Progenitor cell of endocrine pancreas (in vitro differentiated cells): Measurements from ENCODE around the gene CCNL1. TPM values are rescaled to one million over a fixed set of nuclear protein-coding genes. Genes with fewer than 3 reads are reported as not detected.

Experiments used
- DNase-seq: peaks from one replicate; pipeline ENCODE4 v3.0.0; 2021; ENCODE audit warnings: low spot score; ENCODE audit not compliant: unreplicated experiment
- H3K27ac Mint-ChIP-seq: 2 replicates; pipeline ENCODE4 v1.8.0; 2021; ENCODE audit warnings: mild to moderate bottlenecking, moderate library complexity, mixed read lengths
- H3K27me3 Mint-ChIP-seq: 2 replicates; pipeline ENCODE4 v1.8.0; 2021; ENCODE audit warnings: mixed read lengths
- H3K36me3 Mint-ChIP-seq: 2 replicates; pipeline ENCODE4 v1.8.0; 2022; ENCODE audit warnings: mixed read lengths; ENCODE audit not compliant: insufficient read depth
- H3K4me1 Mint-ChIP-seq: 2 replicates; pipeline ENCODE4 v1.8.0; 2021; ENCODE audit warnings: low read depth, mixed read lengths
- H3K4me3 Mint-ChIP-seq: 2 replicates; pipeline ENCODE4 v1.8.0; 2021; ENCODE audit warnings: low read depth, mild to moderate bottlenecking, moderate library complexity, mixed read lengths
- H3K9me3 Mint-ChIP-seq: 2 replicates; pipeline ENCODE4 v1.8.0; 2021; ENCODE audit warnings: low read depth, mixed read lengths
- total RNA-seq: library from RNA; stranded (reverse); gene quantifications from 2 replicates; pipeline ENCODE4 v1.2.1, GENCODE V29; 2021
- TF ChIP-seq, protein P1 (sequence below): fragments of 200-600 bp; sonication (generic); IDR thresholded peaks from one replicate; pipeline ENCODE4 v1.5.0; 2021; ENCODE audit warnings: antibody characterized with exemption, mild to moderate bottlenecking; ENCODE audit not compliant: unreplicated experiment

CCNL1 gene
- total RNA-seq, 1 donor from 2014 or later = 157 TPM

GRCh38 chr3:157100096-157100477 is 59.9 kb downstream of the CCNL1 start:
- H3K36me3 Mint-ChIP-seq = no peaks in the 10 kb centered on the region
- H3K27me3 Mint-ChIP-seq = peaks cover 12% of the 10 kb centered on the region
- no peak for DNase-seq
- H3K4me3 Mint-ChIP-seq = no peak overlapping the region
- peaks cover under 1% of the 10 kb centered on the region for H3K4me1 Mint-ChIP-seq
- TF ChIP-seq, protein P1, sequence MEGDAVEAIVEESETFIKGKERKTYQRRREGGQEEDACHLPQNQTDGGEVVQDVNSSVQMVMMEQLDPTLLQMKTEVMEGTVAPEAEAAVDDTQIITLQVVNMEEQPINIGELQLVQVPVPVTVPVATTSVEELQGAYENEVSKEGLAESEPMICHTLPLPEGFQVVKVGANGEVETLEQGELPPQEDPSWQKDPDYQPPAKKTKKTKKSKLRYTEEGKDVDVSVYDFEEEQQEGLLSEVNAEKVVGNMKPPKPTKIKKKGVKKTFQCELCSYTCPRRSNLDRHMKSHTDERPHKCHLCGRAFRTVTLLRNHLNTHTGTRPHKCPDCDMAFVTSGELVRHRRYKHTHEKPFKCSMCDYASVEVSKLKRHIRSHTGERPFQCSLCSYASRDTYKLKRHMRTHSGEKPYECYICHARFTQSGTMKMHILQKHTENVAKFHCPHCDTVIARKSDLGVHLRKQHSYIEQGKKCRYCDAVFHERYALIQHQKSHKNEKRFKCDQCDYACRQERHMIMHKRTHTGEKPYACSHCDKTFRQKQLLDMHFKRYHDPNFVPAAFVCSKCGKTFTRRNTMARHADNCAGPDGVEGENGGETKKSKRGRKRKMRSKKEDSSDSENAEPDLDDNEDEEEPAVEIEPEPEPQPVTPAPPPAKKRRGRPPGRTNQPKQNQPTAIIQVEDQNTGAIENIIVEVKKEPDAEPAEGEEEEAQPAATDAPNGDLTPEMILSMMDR = no peak
- no peak overlapping the region for H3K27ac Mint-ChIP-seq
- no peaks in the 10 kb centered on the region for H3K9me3 Mint-ChIP-seq

- Mint-ChIP-seq H3K9me3 (no peaks in the 10 kb centered on the region), H3K36me3 (no peaks in the 10 kb centered on the region), H3K27ac (peak overlapping the region; percentile 69), H3K4me3 (no peak overlapping the region), H3K4me1 (no peaks in the 10 kb centered on the region), H3K27me3 (peaks cover 18% of the 10 kb centered on the region)
- TF ChIP-seq, protein P1 = no peak
- DNase-seq = no peak
These were observed 60.4 kb downstream of the CCNL1 start for GRCh38 chr3:157099326-157100095.

- Mint-ChIP-seq H3K27me3 (peaks cover 20% of the 10 kb centered on the region), H3K4me1 (no peaks in the 10 kb centered on the region), H3K36me3 (no peaks in the 10 kb centered on the region), H3K27ac (no peak overlapping the region), H3K9me3 (no peaks in the 10 kb centered on the region), H3K4me3 (no peak overlapping the region)
- TF ChIP-seq, protein P1 = no peak
- DNase-seq = no peak
These were observed 61.1 kb downstream of the CCNL1 start for GRCh38 chr3:157098823-157099185.

DNA sequence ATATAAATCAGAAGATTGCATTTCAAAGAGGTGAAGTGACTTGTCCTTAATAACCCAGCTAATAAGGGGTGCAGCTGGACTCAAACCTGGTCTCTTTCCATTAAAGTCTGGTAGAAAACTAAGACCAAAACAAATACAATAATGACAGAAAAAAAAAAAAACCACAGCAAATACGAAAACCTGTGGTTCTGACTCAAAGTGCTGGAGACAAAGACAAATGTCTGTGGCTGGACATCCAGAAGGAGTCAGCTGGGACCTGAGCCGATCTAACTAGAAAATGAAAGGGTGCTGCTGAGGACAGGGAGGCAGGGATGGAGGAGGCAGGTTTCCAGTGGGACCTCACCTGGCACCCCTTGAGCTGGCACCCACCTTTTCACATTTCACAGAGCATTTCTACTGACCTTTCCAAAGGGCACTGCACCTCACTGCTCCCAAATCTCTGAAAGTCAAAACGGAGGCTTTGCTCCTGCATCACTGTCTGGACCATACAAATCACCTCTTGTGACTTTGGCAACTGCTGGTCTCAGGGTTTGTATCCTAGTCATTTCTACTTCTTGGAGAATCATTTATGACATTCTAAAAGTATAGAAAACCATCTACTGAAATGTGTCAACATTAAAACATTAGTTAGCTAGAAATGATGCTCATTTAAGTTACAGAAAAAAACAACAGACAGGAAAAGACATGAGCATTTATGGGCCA is 61.7 kb downstream of the CCNL1 start:
- no peak for DNase-seq
- Mint-ChIP-seq H3K27ac (no peak overlapping the region), H3K4me1 (no peaks in the 10 kb centered on the region), H3K36me3 (no peaks in the 10 kb centered on the region), H3K27me3 (peaks cover 20% of the 10 kb centered on the region), H3K9me3 (no peaks in the 10 kb centered on the region), H3K4me3 (no peak overlapping the region)
- TF ChIP-seq, protein P1 = no peak
